ENCODE data around the gene CACNB4. TPM values are rescaled to one million over a fixed set of nuclear protein-coding genes. Genes with fewer than 3 reads are reported as not detected.
"Not testable (repeated sequence)": the region's sequence is repeated elsewhere in the genome, so short reads cannot be mapped to it uniquely, and the experiment has no call there.

CACNB4 gene
- total RNA-seq, 2 donors from 2014 or later = 0.33 to 1.3 TPM

DNA sequence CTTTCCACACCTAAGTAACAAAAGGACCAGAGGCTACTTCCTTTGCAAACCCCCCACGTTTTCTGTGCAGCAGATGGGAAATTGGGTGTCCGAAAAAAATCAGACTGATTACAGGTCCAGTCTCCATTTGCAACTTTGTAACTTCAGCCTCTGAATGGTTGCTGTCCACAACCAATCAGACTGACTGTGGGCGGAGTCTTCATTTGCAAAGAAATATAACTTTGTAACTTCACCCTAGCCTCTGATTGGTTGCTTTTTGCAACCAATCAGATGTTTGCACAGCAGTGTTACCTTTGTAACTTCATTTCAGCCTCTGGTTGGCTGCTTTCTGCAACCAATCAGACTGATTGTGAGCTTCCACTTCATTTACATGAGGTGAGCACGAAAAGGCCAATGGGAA lies 27.8 kb upstream of the CACNB4 start:
- peaks cover 0 to 7% of the 10 kb centered on the region in 2 donors for H3K36me3 ChIP-seq (replicated peaks in 1 of 2; ENCODE audit: insufficient read depth in 1 of 2, low read depth in 2 of 2)
- H3K9me3 ChIP-seq = no peaks in the 10 kb centered on the region
- DNase-seq (no peak), ATAC-seq (no peak)
- intact Hi-C loops (cut with DNase I) = no loop called here
- TF ChIP-seq, protein P1, sequence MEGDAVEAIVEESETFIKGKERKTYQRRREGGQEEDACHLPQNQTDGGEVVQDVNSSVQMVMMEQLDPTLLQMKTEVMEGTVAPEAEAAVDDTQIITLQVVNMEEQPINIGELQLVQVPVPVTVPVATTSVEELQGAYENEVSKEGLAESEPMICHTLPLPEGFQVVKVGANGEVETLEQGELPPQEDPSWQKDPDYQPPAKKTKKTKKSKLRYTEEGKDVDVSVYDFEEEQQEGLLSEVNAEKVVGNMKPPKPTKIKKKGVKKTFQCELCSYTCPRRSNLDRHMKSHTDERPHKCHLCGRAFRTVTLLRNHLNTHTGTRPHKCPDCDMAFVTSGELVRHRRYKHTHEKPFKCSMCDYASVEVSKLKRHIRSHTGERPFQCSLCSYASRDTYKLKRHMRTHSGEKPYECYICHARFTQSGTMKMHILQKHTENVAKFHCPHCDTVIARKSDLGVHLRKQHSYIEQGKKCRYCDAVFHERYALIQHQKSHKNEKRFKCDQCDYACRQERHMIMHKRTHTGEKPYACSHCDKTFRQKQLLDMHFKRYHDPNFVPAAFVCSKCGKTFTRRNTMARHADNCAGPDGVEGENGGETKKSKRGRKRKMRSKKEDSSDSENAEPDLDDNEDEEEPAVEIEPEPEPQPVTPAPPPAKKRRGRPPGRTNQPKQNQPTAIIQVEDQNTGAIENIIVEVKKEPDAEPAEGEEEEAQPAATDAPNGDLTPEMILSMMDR (IDR thresholded peaks at IDR 0.05) = no peak
- no peak for TF ChIP-seq POLR2A (IDR thresholded peaks at IDR 0.05)
- WGBS, 2 donors = 85 to 91% methylated on average over 4 of the region's 4 CpGs
- no peak overlapping the region for H3K27ac ChIP-seq
- peaks cover under 1% of the 10 kb centered on the region for H3K4me1 ChIP-seq
- H3K27me3 ChIP-seq = no peaks in the 10 kb centered on the region
- H3K4me3 ChIP-seq = no peak overlapping the region

DNA sequence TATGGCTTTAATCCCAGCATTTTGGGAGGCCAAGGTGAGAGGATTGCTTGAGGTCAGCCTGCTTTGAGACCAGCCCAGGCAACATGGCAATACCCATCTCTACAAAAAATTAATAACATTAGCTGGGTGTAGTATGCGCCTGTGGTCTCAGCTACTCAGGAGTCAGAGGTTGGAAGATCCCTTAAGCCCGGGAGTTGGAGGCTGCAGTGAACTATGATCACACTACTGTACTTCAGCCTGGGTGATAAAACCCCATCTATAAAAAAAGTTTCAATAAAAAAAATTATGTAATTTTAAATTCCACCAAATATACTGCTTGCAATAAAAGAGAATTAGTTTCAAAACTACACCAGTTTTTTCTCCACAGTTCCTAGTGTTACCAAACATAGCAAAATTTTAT lies 23.3 kb upstream of the CACNB4 start:
- H3K9me3 ChIP-seq = no peaks in the 10 kb centered on the region
- no peaks in the 10 kb centered on the region for H3K4me1 ChIP-seq
- no peak for ATAC-seq
- H3K27me3 ChIP-seq = no peaks in the 10 kb centered on the region
- 91 to 100% methylated on average over 2 of the region's 2 CpGs for WGBS, 2 donors
- intact Hi-C loops (cut with DNase I) = no loop called here
- TF ChIP-seq, protein P1 (IDR thresholded peaks at IDR 0.05) = no peak
- no peak for TF ChIP-seq POLR2A (IDR thresholded peaks at IDR 0.05)
- H3K27ac ChIP-seq = no peak overlapping the region
- H3K4me3 ChIP-seq = no peak overlapping the region
- H3K36me3 ChIP-seq (replicated peaks in 1 of 2; ENCODE audit: insufficient read depth in 1 of 2, low read depth in 2 of 2) = peaks cover 0 to 9% of the 10 kb centered on the region in 2 donors
- DNase-seq = no peak

DNA sequence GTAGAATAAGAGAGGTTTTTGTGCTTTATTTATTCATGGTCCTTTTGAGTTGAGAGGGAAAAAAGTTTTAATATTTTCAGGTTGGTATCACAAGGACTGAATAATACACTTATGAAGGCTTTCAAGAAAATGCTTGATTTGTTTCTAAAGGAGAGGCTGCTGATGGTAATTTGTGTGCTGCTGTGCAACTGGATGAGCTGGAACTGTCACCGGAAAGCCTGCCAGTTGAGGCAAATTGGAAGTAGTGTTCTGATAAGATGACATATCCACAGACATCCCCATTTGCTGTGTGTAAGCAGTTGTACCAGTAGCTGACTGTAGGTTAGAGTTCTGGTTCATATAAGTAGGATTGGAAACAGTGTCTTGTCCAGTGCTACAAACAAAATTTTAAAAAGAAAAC lies 21.6 kb upstream of the CACNB4 start:
- H3K4me3 ChIP-seq = no peak overlapping the region
- H3K27ac ChIP-seq = no peak overlapping the region
- H3K36me3 ChIP-seq (replicated peaks in 1 of 2; ENCODE audit: insufficient read depth in 1 of 2, low read depth in 2 of 2) = peaks cover 0 to 6% of the 10 kb centered on the region in 2 donors
- no peaks in the 10 kb centered on the region for H3K4me1 ChIP-seq
- H3K9me3 ChIP-seq = no peaks in the 10 kb centered on the region
- TF ChIP-seq, protein P1 (IDR thresholded peaks at IDR 0.05) = no peak
- no peak for TF ChIP-seq POLR2A (IDR thresholded peaks at IDR 0.05)
- no peak for DNase-seq
- intact Hi-C loops (cut with DNase I) = no loop called here
- WGBS, 2 donors = 88 to 91% methylated on average over 1 of the region's 1 CpG
- no peak for ATAC-seq
- H3K27me3 ChIP-seq = no peaks in the 10 kb centered on the region

DNA sequence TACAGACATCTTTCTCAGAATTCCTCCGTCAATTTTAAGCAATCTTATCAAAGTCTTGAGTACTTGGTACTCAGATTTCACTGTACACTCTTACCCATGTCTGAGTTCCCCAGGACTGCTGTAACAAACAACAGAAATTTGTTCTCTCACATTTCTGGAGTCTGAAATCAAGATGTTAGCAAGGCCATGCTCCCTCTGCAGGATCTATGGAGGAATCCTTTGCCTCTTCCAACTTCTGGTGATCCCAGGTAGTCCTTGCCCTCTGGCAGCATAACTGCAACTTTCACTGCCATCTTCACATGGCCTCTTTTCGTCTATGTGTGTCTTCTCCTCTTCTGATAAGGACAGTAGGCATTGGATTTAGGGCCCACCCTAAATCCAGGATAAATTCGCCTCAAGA lies 17.1 kb upstream of the CACNB4 start:
- no peak for ATAC-seq
- intact Hi-C loops (cut with DNase I) = no loop called here
- TF ChIP-seq, protein P1 (IDR thresholded peaks at IDR 0.05) = no peak
- no peak for TF ChIP-seq POLR2A (IDR thresholded peaks at IDR 0.05)
- no peak overlapping the region for H3K27ac ChIP-seq
- no peak overlapping the region for H3K4me3 ChIP-seq
- no peaks in the 10 kb centered on the region for H3K4me1 ChIP-seq
- H3K36me3 ChIP-seq (replicated peaks in 1 of 2; ENCODE audit: insufficient read depth in 1 of 2, low read depth in 2 of 2) = peaks cover 0 to 2% of the 10 kb centered on the region in 2 donors
- H3K9me3 ChIP-seq = no peaks in the 10 kb centered on the region
- DNase-seq = no peak
- WGBS, 2 donors = 86 to 88% methylated on average over 3 of the region's 3 CpGs
- H3K27me3 ChIP-seq = no peaks in the 10 kb centered on the region

DNA sequence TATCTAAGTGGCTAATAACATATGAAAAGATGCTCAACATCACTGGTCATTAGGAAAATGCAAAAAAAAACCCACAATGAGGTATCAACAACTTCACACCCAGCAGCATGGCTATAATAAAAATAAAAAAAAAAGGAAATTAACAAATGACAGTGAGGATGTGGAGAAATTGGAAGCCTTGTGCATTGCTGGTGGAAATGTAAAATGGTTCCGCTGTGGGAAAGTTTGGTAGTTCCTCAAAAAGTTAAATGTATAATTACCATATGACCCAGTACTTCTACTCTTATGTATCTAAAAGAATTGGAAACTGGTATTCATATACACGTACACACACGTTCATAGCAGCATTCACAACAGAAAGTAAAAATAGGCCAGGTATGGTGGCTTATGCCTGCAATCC lies 15.5 kb upstream of the CACNB4 start:
- H3K9me3 ChIP-seq = no peaks in the 10 kb centered on the region
- no peak for DNase-seq
- no peaks in the 10 kb centered on the region for H3K4me1 ChIP-seq
- no peak for ATAC-seq
- intact Hi-C loops (cut with DNase I) = no loop called here
- H3K4me3 ChIP-seq = no peak overlapping the region
- no peaks in the 10 kb centered on the region for H3K36me3 ChIP-seq (replicated peaks in 1 of 2; ENCODE audit: insufficient read depth in 1 of 2, low read depth in 2 of 2)
- no peaks in the 10 kb centered on the region for H3K27me3 ChIP-seq
- whole genome bisulfite sequencing, 2 donors = 91 to 93% methylated on average over 3 of the region's 3 CpGs
- H3K27ac ChIP-seq = no peak overlapping the region
- TF ChIP-seq POLR2A (IDR thresholded peaks at IDR 0.05) = no peak
- TF ChIP-seq, protein P1 (IDR thresholded peaks at IDR 0.05) = no peak

DNA sequence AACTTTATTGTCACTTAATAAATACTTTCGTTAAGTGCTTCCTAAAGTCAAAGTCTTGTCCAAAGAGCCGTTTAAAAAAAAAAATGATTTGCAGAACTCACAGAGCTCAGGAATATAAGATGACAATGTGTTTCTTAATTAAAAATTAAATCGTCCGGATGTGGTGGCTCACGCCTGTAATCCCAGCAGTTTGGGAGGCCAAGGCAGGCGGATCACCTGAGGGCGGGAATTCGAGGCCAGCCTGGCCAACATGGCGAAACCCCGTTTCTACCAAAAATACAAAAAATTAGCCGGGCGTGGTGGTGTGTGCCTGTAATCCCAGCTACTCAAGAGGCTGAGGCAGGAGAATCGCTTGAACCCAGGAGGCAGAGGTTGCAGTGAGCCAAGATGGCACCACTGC lies 8.3 kb upstream of the CACNB4 start:
- intact Hi-C loops (cut with DNase I); H3K4me3 ChIP-seq; ATAC-seq; DNase-seq; H3K4me1 ChIP-seq; H3K36me3 ChIP-seq (replicated peaks in 1 of 2; ENCODE audit: insufficient read depth in 1 of 2, low read depth in 2 of 2); H3K27me3 ChIP-seq; H3K27ac ChIP-seq; H3K9me3 ChIP-seq: not testable (repeated sequence)
- 86 to 91% methylated on average over 13 of the region's 13 CpGs for WGBS, 2 donors
